Mesenchymal stem cell (in vitro differentiated cells and primary cell): ENCODE data around the gene MAGEB4.

ENCODE experiments used
- DNase-seq: peaks from one replicate; pipeline ENCODE4 v3.0.0-alpha.2; 2013
- H2AFZ ChIP-seq: one replicate; pipeline ENCODE4 v1.6.1; 2013; ENCODE audit warnings: low read depth, mild to moderate bottlenecking, control low read depth, inconsistent platforms, low read length, moderate library complexity
- H2AK5ac ChIP-seq: 2 replicates; pipeline ENCODE4 v1.6.1; 2013; ENCODE audit warnings: low read length, moderate library complexity, mild to moderate bottlenecking, inconsistent platforms; ENCODE audit not compliant: severe bottlenecking
- H2BK120ac ChIP-seq: one replicate; pipeline ENCODE4 v1.6.1; 2013; ENCODE audit warnings: low read depth, mild to moderate bottlenecking, inconsistent platforms, low read length, moderate library complexity
- H2BK12ac ChIP-seq, 2 experiments: one replicate each; pipeline ENCODE4 v1.6.1; 2013; ENCODE audit warnings: inconsistent platforms in 2 of 2, low read length in 2 of 2, mild to moderate bottlenecking in 2 of 2, moderate library complexity in 2 of 2, control low read depth in 1 of 2
- H2BK15ac ChIP-seq: one replicate; pipeline ENCODE4 v1.6.1; 2013; ENCODE audit warnings: mild to moderate bottlenecking, low read depth, inconsistent platforms; ENCODE audit not compliant: poor library complexity, severe bottlenecking
- H2BK5ac ChIP-seq: 2 replicates; pipeline ENCODE4 v1.6.1; 2013; ENCODE audit warnings: low read depth, mild to moderate bottlenecking, low read length, control low read depth, inconsistent platforms; ENCODE audit not compliant: poor library complexity, severe bottlenecking
- H3K14ac ChIP-seq, 2 experiments: one replicate each; pipeline ENCODE4 v1.6.1; 2013; ENCODE audit warnings: inconsistent platforms in 2 of 2, low read length in 2 of 2, control low read depth in 1 of 2, mild to moderate bottlenecking in 1 of 2, moderate library complexity in 1 of 2
- H3K18ac ChIP-seq, 2 experiments: one replicate each; pipeline ENCODE4 v1.6.1; 2013; ENCODE audit warnings: inconsistent platforms in 2 of 2, low read length in 2 of 2, control low read depth in 1 of 2, low read depth in 1 of 2, mild to moderate bottlenecking in 1 of 2
- H3K23ac ChIP-seq, 2 experiments: one replicate each; pipeline ENCODE4 v1.6.1; 2013; ENCODE audit warnings: inconsistent platforms in 2 of 2, low read length in 2 of 2, mild to moderate bottlenecking in 2 of 2, moderate library complexity in 2 of 2, control low read depth in 1 of 2
- H3K27ac ChIP-seq: 2 replicates; pipeline ENCODE4 v1.5.1; 2013; ENCODE audit warnings: mild to moderate bottlenecking, moderate library complexity, low read length, control low read depth, inconsistent platforms; ENCODE audit not compliant: poor library complexity, severe bottlenecking
- H3K27me3 ChIP-seq, 2 experiments: 2 replicates each; pipeline versions ENCODE4 v1.6.1 to v1.7.0; 2013; ENCODE audit warnings: low read length in 2 of 2, mild to moderate bottlenecking in 2 of 2, moderate library complexity in 2 of 2, control low read depth in 1 of 2, inconsistent platforms in 1 of 2; ENCODE audit not compliant: control insufficient read depth in 1 of 2, insufficient read depth in 1 of 2
- H3K36me3 ChIP-seq, 2 experiments: 2 replicates each; pipeline versions ENCODE4 v1.6.1 to v1.7.0; 2013; ENCODE audit warnings: low read length in 2 of 2, control low read depth in 1 of 2, inconsistent platforms in 1 of 2, low read depth in 1 of 2, mild to moderate bottlenecking in 1 of 2; ENCODE audit not compliant: insufficient read depth in 2 of 2, control insufficient read depth in 1 of 2
- H3K4ac ChIP-seq, 2 experiments: one replicate each; pipeline ENCODE4 v1.6.1; 2013; ENCODE audit warnings: inconsistent platforms in 2 of 2, low read length in 2 of 2, mild to moderate bottlenecking in 2 of 2, moderate library complexity in 2 of 2, control low read depth in 1 of 2, low read depth in 1 of 2
- H3K4me1 ChIP-seq: 2 replicates; pipeline ENCODE4 v1.6.1; 2013; ENCODE audit warnings: low read depth, low read length, control low read depth; ENCODE audit not compliant: control insufficient read depth, insufficient read depth
- H3K4me2 ChIP-seq: 2 replicates; pipeline ENCODE4 v1.6.1; 2013; ENCODE audit warnings: low read length, mild to moderate bottlenecking, inconsistent platforms; ENCODE audit not compliant: poor library complexity, severe bottlenecking
- H3K4me3 ChIP-seq, 2 experiments: 2 replicates each; pipeline versions ENCODE4 v1.5.1 to v1.7.0; 2013; ENCODE audit warnings: low read length in 2 of 2, mild to moderate bottlenecking in 2 of 2, control low read depth in 1 of 2, low read depth in 1 of 2; ENCODE audit not compliant: insufficient read depth in 1 of 2
- H3K79me1 ChIP-seq: replicated peaks from 2 replicates; pipeline ENCODE4 v1.6.1; 2013; ENCODE audit warnings: mild to moderate bottlenecking, control low read depth, low read length, inconsistent platforms; ENCODE audit not compliant: poor library complexity, severe bottlenecking
- H3K9ac ChIP-seq: 2 replicates; pipeline ENCODE4 v1.7.0; 2013; ENCODE audit warnings: mild to moderate bottlenecking, low read length, moderate library complexity
- H3K9me3 ChIP-seq: 2 replicates; pipeline ENCODE4 v1.7.0; 2013; ENCODE audit warnings: mild to moderate bottlenecking, low read length; ENCODE audit not compliant: control insufficient read depth
- H4K8ac ChIP-seq: one replicate; pipeline ENCODE4 v1.6.1; 2013; ENCODE audit warnings: inconsistent platforms, mild to moderate bottlenecking, low read length, moderate library complexity
- H4K91ac ChIP-seq: one replicate; pipeline ENCODE4 v1.6.1; 2013; ENCODE audit warnings: mild to moderate bottlenecking, low read length, inconsistent platforms
- WGBS: methylation state at CpG from one replicate; pipeline ENCODE4 v1.1.7; 2013; ENCODE audit warnings: mixed read lengths; 5-methylcytosine and 5-hydroxymethylcytosine counted together

Gene MAGEB4

DNA sequence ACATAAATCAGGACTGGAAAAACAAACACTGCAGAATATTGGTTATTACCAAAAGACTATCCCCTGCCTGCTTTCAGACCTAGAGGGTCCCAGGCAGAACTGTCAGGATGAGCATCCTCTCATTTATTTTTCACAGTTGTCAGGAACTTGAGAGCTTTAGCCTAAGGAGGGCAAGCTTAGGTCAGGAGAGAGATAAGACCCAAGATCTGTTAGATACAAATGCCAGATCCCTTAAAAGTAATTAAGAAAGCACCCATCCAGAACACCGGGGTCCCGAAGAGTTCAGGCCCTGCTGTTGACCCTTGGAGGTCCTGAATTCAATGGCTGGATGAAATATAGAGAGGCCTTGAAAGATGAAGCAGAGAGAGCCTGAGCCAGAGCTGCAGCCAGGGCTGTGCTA, 17.3 kb upstream of the MAGEB4 start:
- Histone ChIP-seq H2BK12ac (no peak overlapping the region), H2BK15ac (no peak overlapping the region), H2BK5ac (no peak overlapping the region), H3K4me1 (no peaks in the 10 kb centered on the region), H3K27ac (no peak overlapping the region), H4K91ac (no peak overlapping the region), H3K4me3 (no peak overlapping the region), H4K8ac (no peak overlapping the region), H3K9ac (no peak overlapping the region), H2AFZ (no peak overlapping the region), H3K23ac (no peak overlapping the region), H3K18ac (no peak overlapping the region), H2AK5ac (no peak overlapping the region), H3K79me1 (no peaks in the 10 kb centered on the region), H3K14ac (no peak overlapping the region), H3K27me3 (peaks cover 0 to 15% of the 10 kb centered on the region in 2 experiments), H3K36me3 (no peaks in the 10 kb centered on the region), H3K4ac (no peak overlapping the region), H3K4me2 (no peak overlapping the region), H3K9me3 (no peaks in the 10 kb centered on the region), H2BK120ac (no peak overlapping the region)
- no peak for DNase-seq
- 0% methylated on average over 2 of the region's 2 CpGs for WGBS

DNA sequence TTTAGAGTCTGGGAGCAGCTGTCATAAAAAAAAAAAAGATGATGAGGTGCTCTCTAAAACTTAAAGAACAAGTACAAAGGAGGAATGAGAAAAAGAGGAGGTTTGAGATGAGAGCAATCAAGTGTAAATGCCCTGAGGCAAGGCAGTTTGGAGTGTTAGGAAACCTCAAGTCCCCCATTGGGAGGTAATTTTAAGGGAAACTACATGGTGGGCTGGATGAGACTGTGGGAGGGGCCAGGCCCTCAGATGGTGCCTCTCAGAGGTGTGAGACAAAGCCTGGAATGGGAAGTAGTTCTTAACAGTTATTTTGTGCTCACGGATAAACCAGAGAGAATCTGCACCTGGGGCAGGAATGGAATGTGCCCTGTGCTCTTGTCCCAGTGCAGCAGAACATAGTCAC, 13.3 kb upstream of the MAGEB4 start:
- no peak overlapping the region for H3K14ac ChIP-seq
- H2BK120ac ChIP-seq = no peak overlapping the region
- H2BK5ac ChIP-seq = no peak overlapping the region
- H3K4me3 ChIP-seq = no peak overlapping the region
- no peak overlapping the region for H4K91ac ChIP-seq
- H3K9me3 ChIP-seq = no peaks in the 10 kb centered on the region
- no peak overlapping the region for H2AK5ac ChIP-seq
- H4K8ac ChIP-seq = no peak overlapping the region
- H3K9ac ChIP-seq = no peak overlapping the region
- no peak overlapping the region for H3K27ac ChIP-seq
- no peak overlapping the region for H3K18ac ChIP-seq
- no peaks in the 10 kb centered on the region for H3K4me1 ChIP-seq
- H3K23ac ChIP-seq = no peak overlapping the region
- peaks cover 0 to 17% of the 10 kb centered on the region in 2 experiments for H3K27me3 ChIP-seq
- no peak overlapping the region for H3K4me2 ChIP-seq
- WGBS = 67% methylated on average over 1 of the region's 1 CpG
- H2BK12ac ChIP-seq = no peak overlapping the region
- no peaks in the 10 kb centered on the region for H3K36me3 ChIP-seq
- no peak overlapping the region for H2AFZ ChIP-seq
- H2BK15ac ChIP-seq = no peak overlapping the region
- DNase-seq = no peak
- H3K4ac ChIP-seq = no peak overlapping the region
- no peaks in the 10 kb centered on the region for H3K79me1 ChIP-seq

GRCh38 chrX:30230395-30230794, 11.4 kb upstream of the MAGEB4 start, which contains the start of gene MAGEB3:
TSS of gene MAGEB3 (plus strand) at chrX:30230657. CDS start at chrX:30235925, 5,268 bp downstream.
- H3K4me1 ChIP-seq = no peaks in the 10 kb centered on the region
- no peak within 1 kb of the TSS for H4K91ac ChIP-seq
- no peak within 1 kb of the TSS for H2AK5ac ChIP-seq
- no peaks in the 10 kb centered on the region for H3K9me3 ChIP-seq
- no peak within 1 kb of the TSS for H2BK15ac ChIP-seq
- H3K27me3 ChIP-seq = peaks cover 0 to 27% of the 10 kb centered on the region in 2 experiments
- no peak within 1 kb of the TSS for H3K14ac ChIP-seq
- H2AFZ ChIP-seq = no peak within 1 kb of the TSS
- H3K4me3 ChIP-seq = no peak within 1 kb of the TSS
- H2BK5ac ChIP-seq = no peak within 1 kb of the TSS
- H3K79me1 ChIP-seq = no peaks in the 10 kb centered on the region
- WGBS = 40% methylated on average over 2 of the region's 4 CpGs
- H3K4me2 ChIP-seq = no peak within 1 kb of the TSS
- H3K9ac ChIP-seq = no peak within 1 kb of the TSS
- H3K27ac ChIP-seq = no peak within 1 kb of the TSS
- no peak for DNase-seq
- H4K8ac ChIP-seq = no peak within 1 kb of the TSS
- no peak within 1 kb of the TSS for H3K23ac ChIP-seq
- H3K36me3 ChIP-seq = no peaks in the 10 kb centered on the region
- no peak within 1 kb of the TSS for H3K18ac ChIP-seq
- H2BK12ac ChIP-seq = no peak within 1 kb of the TSS
- no peak within 1 kb of the TSS for H2BK120ac ChIP-seq
- H3K4ac ChIP-seq = no peak within 1 kb of the TSS

DNA sequence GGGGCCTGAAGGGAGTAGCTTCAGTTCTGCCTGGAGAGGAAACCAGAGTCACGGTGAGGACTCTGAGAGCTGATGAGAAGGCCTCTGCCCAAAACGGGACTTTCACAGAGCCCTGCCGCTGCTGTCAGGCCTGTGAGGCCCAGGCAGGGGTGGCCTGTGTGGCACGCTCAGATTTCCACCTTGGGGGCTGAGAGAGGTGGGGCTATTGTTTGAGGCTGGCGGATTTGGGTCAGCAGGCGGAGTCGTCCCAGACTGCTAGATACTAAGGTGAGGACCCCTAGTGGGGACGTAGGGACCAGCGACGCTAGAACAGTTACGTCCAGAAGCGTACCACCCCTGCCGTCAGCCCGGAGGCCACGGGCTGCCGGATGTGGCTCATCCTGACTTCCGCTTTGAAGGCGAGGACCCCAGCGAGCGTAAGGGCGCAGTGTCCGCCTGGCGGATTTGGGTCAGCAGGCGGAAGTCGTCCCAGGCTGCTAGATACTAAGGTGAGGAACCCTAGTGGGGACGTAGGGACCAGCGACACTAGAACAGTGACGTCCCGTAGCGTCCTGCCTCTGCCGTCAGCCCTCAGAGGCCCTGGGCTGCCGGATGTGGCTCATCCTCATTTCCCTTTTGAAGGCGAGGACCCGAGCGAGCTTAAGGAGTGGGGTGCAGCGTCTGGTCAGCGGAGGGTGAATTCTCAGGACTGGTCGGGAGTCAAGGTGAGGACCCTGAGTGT, 5.1 kb downstream of the MAGEB4 start, which contains the start of gene MAGEB1:
MAGEB1 (plus strand) TSS at position 378 of the 721 bp plus-strand sequence. CDS start 3,348 bp downstream, outside the sequence.
- 93% methylated on average over 37 of the region's 38 CpGs for WGBS

More for the DNA sequence above, 5.1 kb downstream of the MAGEB4 start, which contains the start of gene MAGEB1:
- H3K4me3 ChIP-seq = no peak within 1 kb of the TSS
- no peak within 1 kb of the TSS for H3K23ac ChIP-seq
- H4K91ac ChIP-seq = no peak within 1 kb of the TSS
- H2BK5ac ChIP-seq = no peak within 1 kb of the TSS
- no peak within 1 kb of the TSS for H2BK12ac ChIP-seq
- peaks cover 0 to 29% of the 10 kb centered on the region in 2 experiments for H3K27me3 ChIP-seq
- no peaks in the 10 kb centered on the region for H3K36me3 ChIP-seq
- H2BK15ac ChIP-seq = no peak within 1 kb of the TSS
- H3K18ac ChIP-seq = peak within 1 kb of the TSS in 1 of 2 experiments; percentile 8
- no peak within 1 kb of the TSS for H3K27ac ChIP-seq
- no peak within 1 kb of the TSS for H2BK120ac ChIP-seq
- H3K4me1 ChIP-seq = no peaks in the 10 kb centered on the region
- no peaks in the 10 kb centered on the region for H3K9me3 ChIP-seq
- no peak within 1 kb of the TSS for H3K4ac ChIP-seq
- no peak for DNase-seq
- no peak within 1 kb of the TSS for H2AFZ ChIP-seq
- H3K14ac ChIP-seq = no peak within 1 kb of the TSS
- no peak within 1 kb of the TSS for H3K9ac ChIP-seq
- H2AK5ac ChIP-seq = no peak within 1 kb of the TSS
- no peaks in the 10 kb centered on the region for H3K79me1 ChIP-seq
- no peak within 1 kb of the TSS for H3K4me2 ChIP-seq
- H4K8ac ChIP-seq = no peak within 1 kb of the TSS
